Liver (tissue), 3 donors: ENCODE data around the gene LMCD1.

Source experiments
- ATF3 ChIP-seq: IDR thresholded peaks from 2 replicates; pipeline ENCODE4 v1.6.1; 2016; ENCODE audit warnings: antibody characterized with exemption
- CTCF ChIP-seq: fragments of 150-350 bp; IDR thresholded peaks from 2 replicates; pipeline ENCODE4 v1.5.1; 2017; ENCODE audit warnings: improper control_type of control experiment, low read depth, low read length; ENCODE audit not compliant: missing input control
- MAX ChIP-seq: IDR thresholded peaks from 2 replicates; pipeline ENCODE4 v1.6.1; 2016; ENCODE audit warnings: antibody characterized with exemption
- REST ChIP-seq: IDR thresholded peaks from 2 replicates; pipeline ENCODE4 v1.6.1; 2016; ENCODE audit warnings: antibody characterized with exemption, mild to moderate bottlenecking
- ZBTB33 ChIP-seq: IDR thresholded peaks from 2 replicates; pipeline ENCODE4 v1.6.1; 2016; ENCODE audit warnings: antibody characterized with exemption
- donor health status: healthy.
- donor health status: healthy.

GRCh38 chr3:8455526-8456411 lies 45.9 kb upstream of the LMCD1 start:
- TF ChIP-seq ATF3 (no peak), CTCF (no peak), ZBTB33 (no peak), REST (no peak), MAX (no peak)
